Measurements from ENCODE around the gene MEF2B.
"Not testable (repeated sequence)": the region's sequence is repeated elsewhere in the genome, so short reads cannot be mapped to it uniquely, and the experiment has no call there.

The MEF2B gene

DNA sequence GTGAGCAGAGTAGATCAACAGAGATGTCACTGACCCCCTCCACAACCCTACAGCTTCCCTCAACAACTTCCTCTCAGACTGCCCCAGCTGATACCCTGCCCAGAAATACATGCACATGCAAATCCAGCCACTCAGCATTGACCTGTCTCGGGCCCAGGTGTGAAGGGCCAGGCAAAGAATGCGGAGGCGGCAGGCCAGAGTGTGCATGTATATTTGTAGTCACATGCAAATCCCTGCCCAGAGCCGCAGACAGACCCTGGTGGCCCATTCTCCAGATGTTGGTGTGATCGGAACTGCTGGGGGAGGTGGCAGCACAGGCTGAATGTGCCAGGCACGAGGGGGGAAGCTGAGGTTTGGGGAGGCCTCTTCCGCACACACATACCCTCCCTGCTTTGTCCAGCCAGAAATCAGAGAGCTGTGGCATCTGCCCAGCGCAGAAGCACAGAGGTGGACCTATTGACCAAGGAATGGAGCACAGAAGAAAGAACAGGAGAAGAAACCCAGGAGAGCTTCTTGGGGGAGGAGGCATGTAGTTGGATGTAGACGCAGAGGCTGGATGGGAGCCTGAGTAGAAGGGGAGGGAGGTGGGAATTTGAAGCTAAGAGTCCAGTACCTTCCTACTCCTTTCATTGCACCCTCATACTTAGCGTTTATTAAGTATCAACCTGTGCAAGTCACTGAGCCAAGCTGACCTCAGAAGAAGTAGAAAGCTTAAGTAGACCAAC is 14.4 kb downstream of the MEF2B start:
- DNase-seq (ENCODE audit: low read depth, low spot score) = no peak

- no peak for DNase-seq (ENCODE audit: low read depth, low spot score)
These were observed 15.1 kb downstream of the MEF2B start for GRCh38 chr19:19154768-19155494.

DNA sequence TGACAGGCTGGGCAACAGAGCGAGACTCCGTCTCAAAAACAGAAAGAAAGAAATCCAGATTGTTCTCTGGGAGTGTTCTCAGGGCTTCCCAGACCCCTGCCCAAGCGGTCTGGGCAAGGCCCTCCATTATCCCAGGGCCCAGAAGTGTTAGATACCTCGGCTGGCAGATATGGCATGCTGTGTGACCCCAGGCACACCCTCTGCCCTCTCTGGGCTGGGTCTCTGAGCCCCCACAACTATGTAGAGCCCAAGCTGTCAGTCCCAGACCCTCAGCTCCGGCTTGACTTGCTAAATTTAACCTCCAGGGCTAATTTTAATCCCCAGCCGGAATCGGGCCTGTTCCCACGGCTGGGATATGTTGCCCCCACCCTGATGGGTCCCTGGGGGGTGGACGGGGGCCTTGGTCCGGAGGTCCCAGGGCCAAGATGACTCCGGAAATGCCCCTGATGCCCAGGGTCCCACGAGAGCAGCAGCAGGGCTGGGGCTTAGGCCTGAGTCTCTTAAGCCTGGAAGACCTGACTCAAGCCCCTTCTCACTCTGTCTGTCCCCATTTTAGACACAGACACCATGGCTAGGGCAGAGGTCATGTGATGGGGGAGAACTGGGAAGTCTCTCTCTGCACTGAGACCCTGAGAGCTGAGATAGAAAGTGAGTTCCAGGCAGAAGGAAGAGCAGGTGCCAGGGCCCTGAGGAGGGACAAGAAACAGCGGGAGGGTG is 17.2 kb downstream of the MEF2B start:
- DNase-seq (ENCODE audit: low read depth, low spot score) = no peak

- no peak for DNase-seq (ENCODE audit: low read depth, low spot score)
These were observed 18.6 kb downstream of the MEF2B start for GRCh38 chr19:19151418-19151817.

GRCh38 chr19:19149435-19149834 is 20.6 kb downstream of the MEF2B start:
- no peak for DNase-seq (ENCODE audit: low read depth, low spot score)

GRCh38 chr19:19148504-19148903 is 21.6 kb downstream of the MEF2B start:
- DNase-seq (ENCODE audit: low read depth, low spot score) = not testable (repeated sequence)

GRCh38 chr19:19147344-19147743 is 22.7 kb downstream of the MEF2B start:
- DNase-seq (ENCODE audit: low read depth, low spot score) = no peak

DNA sequence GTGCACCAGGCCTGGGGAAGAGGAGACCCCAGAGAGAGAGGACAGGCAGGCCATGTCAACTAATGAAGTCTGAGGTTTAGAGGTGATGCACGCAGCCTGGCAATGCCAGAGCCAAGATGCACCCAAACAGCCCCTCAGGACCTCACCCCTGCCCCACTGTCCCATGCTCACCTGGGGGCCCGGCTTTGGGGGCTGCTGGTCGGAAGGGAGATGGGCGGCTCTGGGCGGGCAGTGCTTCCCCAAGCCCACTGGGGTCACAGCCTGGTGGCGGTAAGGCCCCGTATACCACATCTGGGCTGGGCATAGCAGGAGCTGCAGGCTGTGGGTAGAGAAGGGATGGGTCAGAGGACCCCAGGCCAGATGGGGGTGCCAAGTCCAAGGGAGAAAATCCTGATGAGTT is 23.2 kb downstream of the MEF2B start:
- DNase-seq (ENCODE audit: low read depth, low spot score) = no peak

DNA sequence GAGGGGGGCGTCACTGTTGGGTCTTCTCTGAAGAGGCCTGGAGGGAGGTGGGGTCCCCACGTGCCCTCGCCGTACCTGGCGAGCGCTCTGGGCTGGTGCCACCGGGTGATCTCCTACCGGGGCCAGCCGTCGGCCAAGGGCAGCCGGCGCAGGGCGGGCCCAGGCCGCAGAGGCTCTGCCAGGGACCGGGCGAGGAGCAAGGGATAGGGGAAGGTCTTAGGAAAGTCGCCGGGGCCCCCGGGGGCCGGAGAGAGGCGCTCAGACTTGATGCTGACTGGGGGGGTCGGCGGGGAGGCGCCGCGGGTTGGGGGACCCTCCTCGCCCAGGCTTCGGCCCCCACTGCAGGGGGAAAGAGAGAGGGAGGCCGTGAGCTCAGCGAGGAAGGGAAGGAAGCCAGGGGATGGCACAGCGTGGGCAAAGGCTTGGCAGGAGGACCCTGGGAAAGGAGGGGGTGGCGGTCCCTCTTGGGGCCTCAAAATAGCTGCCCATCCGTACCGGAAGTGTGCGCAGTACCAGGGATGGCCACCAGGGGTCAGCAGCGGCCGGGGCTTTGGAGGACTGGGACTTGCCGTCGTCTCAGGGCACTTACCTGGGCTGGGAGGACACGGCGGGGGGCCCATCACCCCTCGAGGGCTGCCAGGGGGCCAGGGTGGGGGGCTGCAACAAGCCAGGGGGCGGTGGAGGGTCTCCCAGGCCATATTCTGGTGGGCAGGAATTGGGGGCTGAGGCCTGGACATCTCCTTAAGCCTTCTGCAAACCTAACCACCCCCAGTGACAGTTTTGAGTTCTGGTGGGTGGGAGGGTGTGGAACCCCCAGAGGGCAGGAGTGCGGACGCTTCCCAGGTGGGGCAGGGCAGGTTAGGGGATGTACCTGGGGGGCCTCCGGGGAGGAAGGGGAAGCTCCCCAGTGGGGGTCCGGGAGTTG is 24.1 kb downstream of the MEF2B start:
- peak; percentile 18 for DNase-seq (ENCODE audit: low read depth, low spot score)

- no peak for DNase-seq (ENCODE audit: low read depth, low spot score)
These were observed 24.8 kb downstream of the MEF2B start for GRCh38 chr19:19145281-19145680.

GRCh38 chr19:19142347-19142746 is 27.7 kb downstream of the MEF2B start:
- no peak for DNase-seq (ENCODE audit: low read depth, low spot score)

DNA sequence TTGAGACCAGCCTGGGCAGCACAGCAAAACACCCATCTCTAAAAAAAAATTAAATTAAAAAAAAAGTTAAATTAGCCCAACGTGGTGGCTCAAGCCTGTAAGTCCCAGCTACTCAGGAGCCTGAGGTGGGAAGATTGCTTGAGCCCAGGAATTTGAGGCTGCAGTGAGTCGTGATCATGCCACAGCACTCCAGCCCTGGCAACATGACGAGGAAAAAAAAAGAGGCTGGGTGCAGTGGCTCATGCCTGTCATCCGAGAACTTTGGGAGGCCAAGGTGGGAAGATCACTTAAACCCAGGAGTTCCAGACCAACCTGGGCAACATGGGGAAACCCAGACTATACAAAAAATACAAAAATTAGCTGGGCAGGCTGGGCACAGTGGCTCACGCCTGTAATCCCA is 29.6 kb downstream of the MEF2B start:
- no peak for DNase-seq (ENCODE audit: low read depth, low spot score)

DNA sequence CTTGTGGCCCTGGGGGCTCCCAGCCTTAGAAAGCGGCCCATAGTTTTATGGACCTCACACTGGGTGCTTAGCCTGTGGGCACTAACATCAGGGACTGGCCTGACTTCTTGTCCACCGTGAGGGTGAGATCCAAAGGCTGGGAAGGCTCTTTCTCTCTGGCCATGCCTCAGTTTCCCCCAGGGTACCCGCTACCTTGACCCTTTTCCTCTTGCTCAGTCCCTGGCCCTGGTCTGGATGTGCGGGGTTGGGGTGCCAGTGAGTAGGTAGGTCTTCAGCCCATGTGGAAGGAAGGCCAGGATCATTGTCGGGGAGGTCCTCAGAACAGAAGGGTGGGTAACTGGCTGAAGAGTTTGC is 30.2 kb downstream of the MEF2B start:
- no peak for DNase-seq (ENCODE audit: low read depth, low spot score)

DNA sequence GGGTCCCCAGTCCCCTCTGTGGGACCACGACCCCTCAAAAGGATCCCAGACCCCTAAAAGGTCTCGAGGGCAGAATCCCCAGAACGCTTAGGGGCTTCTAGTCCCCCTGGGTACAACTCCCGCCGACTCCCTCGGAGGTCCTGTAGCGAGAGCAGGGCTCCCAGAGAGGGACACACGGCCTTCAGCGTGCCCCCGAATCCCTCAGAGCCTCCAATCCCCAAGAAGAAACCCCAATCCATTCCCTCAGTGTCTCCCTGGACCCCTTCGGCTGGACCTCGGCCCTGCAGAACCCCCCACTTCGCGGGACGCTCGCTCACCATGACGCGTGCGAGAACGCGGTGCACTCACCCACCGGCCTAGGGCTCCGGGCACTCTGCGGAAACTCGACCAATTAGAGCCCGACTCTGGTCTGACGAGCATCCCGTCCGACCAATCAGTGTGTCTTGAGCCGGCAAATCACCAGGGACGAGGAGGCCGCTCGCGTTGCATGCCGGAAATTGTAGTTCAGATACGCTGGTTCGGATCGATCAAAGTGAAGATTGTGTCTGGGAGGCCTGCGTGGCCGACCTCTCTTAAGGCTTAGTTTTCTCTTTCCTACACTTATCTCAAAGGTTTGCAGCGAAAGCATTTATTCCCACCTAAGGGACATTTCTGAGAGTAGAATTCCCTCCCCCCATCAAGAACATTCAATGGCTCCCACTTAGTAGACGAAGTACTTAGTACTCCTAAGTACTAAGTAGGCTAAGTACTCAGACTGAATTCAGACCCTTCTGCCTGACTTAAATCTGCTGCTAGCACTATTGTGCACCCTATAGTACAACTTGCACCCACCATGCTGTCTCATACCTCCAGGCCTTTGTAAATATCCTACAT is 31.7 kb downstream of the MEF2B start, which contains the start of gene TMEM161A:
TSS of gene TMEM161A (minus strand) at position 370 of the 873 bp plus-strand sequence. CDS start at position 320, 50 bp downstream.
- peak; percentile 94 for DNase-seq (ENCODE audit: low read depth, low spot score)

GRCh38 chr19:19137556-19138108 is 32.4 kb downstream of the MEF2B start:
- no peak for DNase-seq (ENCODE audit: low read depth, low spot score)

DNA sequence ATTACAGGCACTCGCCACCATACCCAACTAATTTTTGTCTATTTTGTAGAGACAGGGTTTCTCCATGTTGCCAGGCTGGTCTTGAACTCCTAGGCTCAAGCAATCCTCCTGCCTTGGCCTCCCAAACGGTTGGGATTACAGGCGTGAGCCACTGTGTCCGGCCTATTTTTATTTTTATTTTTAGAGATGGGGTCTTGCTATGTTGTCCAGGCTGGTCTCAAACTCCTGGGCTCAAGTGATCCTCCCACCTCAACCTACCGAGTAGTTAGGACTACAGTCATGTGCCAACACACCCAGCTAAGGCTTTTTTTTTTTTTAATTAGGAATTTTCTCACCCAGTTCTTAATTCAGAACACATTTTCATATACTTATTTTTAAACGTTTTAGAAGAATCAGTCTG is 34.4 kb downstream of the MEF2B start:
- not testable (repeated sequence) for DNase-seq (ENCODE audit: low read depth, low spot score)

DNA sequence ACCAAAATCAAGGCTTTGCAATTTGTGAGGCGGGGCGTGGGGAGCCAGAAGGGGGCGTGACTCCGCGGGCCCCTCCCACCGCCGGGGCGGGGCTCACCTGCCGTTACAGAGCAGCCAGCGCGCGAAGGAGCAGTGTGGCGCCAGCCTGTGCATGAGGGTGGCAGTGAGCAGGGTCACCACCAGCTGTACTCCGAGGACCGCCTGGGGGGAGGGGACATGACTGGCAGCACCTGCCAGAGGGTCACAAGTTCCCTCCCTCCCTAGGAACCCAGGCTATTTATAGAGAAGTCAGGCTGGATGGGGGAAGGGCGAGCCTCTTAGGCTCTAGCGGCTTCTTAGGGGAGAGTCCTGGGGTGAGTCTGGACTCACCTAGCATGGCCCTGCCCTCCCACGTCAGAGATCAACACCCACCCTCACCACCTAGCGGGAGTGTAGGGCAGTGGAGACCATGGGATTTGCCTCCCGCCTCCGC is 35.3 kb downstream of the MEF2B start:
- DNase-seq (ENCODE audit: low read depth, low spot score) = no peak

- DNase-seq (ENCODE audit: low read depth, low spot score) = no peak
These were observed 36.1 kb downstream of the MEF2B start for GRCh38 chr19:19133985-19134384.

DNA sequence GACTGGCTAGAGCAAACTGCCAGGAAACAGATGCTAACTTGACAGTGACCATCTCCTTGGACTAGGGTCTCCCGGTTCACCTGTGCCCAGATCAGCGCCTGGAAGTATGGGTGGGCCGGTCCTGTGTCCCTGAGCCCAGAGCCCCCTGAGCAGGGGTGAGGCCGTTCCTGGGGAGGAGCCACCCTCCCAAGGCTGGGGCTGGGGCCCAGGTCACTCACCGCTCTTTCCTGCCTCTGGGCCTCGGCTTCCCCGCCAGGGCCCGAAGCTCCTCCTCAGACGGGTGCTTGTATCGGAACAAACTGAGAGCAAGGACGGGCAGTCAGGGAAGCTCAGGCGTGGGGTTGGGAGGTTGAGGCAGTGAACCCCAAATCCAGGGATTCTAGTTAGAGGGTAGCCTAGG is 37.2 kb downstream of the MEF2B start:
- DNase-seq (ENCODE audit: low read depth, low spot score) = no peak

- no peak for DNase-seq (ENCODE audit: low read depth, low spot score)
These were observed 38.1 kb downstream of the MEF2B start for GRCh38 chr19:19131989-19132388.
